Endothelial cell of umbilical vein (primary cell): ENCODE measurements around the gene IFNA1.

Experiments
- MYC ChIP-seq: IDR thresholded peaks from one replicate; pipeline ENCODE4 v1.6.1; 2011; ENCODE audit warnings: mild to moderate bottlenecking, low read depth, low read length
- POLR2A ChIP-seq: IDR thresholded peaks from 2 replicates; pipeline ENCODE4 v1.6.1; 2012; ENCODE audit warnings: low read depth, mild to moderate bottlenecking, control low read depth, low read length
- POLR2AphosphoS5 ChIP-seq: IDR thresholded peaks from 2 replicates; pipeline ENCODE4 v1.6.1; 2012; ENCODE audit warnings: low read depth, mild to moderate bottlenecking, control low read depth, low read length, moderate library complexity; ENCODE audit not compliant: insufficient read depth

DNA sequence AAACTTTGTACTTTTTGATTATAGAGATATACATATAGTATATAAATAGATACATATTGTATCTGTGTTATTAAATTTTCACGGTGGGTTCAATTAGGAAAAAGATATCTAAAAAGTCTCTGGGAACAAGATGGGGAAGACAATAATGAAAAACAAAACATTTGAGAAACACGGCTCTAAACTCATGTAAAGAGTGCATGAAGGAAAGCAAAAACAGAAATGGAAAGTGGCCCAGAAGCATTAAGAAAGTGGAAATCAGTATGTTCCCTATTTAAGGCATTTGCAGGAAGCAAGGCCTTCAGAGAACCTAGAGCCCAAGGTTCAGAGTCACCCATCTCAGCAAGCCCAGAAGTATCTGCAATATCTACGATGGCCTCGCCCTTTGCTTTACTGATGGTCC is at the start of gene IFNA1:
- no peak for TF ChIP-seq MYC
- no peak for TF ChIP-seq POLR2AphosphoS5
- no peak for TF ChIP-seq POLR2A
